ENCODE measurements around the gene C2orf76. TPM values are rescaled to one million over a fixed set of nuclear protein-coding genes. Genes with fewer than 3 reads are reported as not detected.
A peak's percentile ranks its signal among the peaks of the same experiment; 100 is the strongest.
"Not testable (repeated sequence)": the region's sequence is repeated elsewhere in the genome, so short reads cannot be mapped to it uniquely, and the experiment has no call there.

The C2orf76 gene
- total RNA-seq, 8 experiments from 2014 or later: 9.5 to 25.1 (median 13.3) TPM

GRCh38 chr2:119393971-119394748, 27.5 kb upstream of the C2orf76 start:
- in situ Hi-C loops (cut with MboI; ENCODE audit: low pct_unique_long_range_greater_than_20kb in 2 of 9, low sequenced_read_pairs in 9 of 9, unreplicated experiment in 9 of 9): no loop called here
- no peak overlapping the region for H3K4me3 ChIP-seq
- 57 to 100% (median 78%) methylated on average over 1 to 3 of the region's 3 CpGs; no CpG with 5 or more reads in 2 of the 10 experiments for WGBS, 10 experiments
- no peak overlapping the region for H3K27ac ChIP-seq
- H3K4me1 ChIP-seq (replicated peaks in 1 of 2): no peaks in the 10 kb centered on the region
- no peak for ATAC-seq (replicated peaks in 6 of 8)

GRCh38 chr2:119389615-119390306, 23.1 kb upstream of the C2orf76 start:
- WGBS, 10 experiments: 5 to 100% (median 90%) methylated on average over 1 to 5 of the region's 5 CpGs; no CpG with 5 or more reads in 1 of the 10 experiments
- in situ Hi-C loops (cut with MboI; ENCODE audit: low pct_unique_long_range_greater_than_20kb in 2 of 9, low sequenced_read_pairs in 9 of 9, unreplicated experiment in 9 of 9): no loop called here
- Histone ChIP-seq H3K27ac (no peak overlapping the region), H3K4me1 (replicated peaks in 1 of 2) (no peaks in the 10 kb centered on the region), H3K4me3 (no peak overlapping the region)
- ATAC-seq (replicated peaks in 6 of 8): peak in 2 of 8 experiments; percentile 59 to 70

GRCh38 chr2:119387381-119388129, 20.9 kb upstream of the C2orf76 start:
- H3K27ac ChIP-seq: no peak overlapping the region

GRCh38 chr2:119385466-119385865, 18.8 kb upstream of the C2orf76 start:
- Histone ChIP-seq H3K4me1 (replicated peaks in 1 of 2) (no peaks in the 10 kb centered on the region), H3K4me3 (no peak overlapping the region), H3K27ac (no peak overlapping the region)
- in situ Hi-C loops (cut with MboI; ENCODE audit: low pct_unique_long_range_greater_than_20kb in 2 of 9, low sequenced_read_pairs in 9 of 9, unreplicated experiment in 9 of 9): no loop called here
- 60 to 88% (median 75%) methylated on average over 1 to 3 of the region's 3 CpGs; no CpG with 5 or more reads in 2 of the 10 experiments for WGBS, 10 experiments
- no peak for ATAC-seq (replicated peaks in 6 of 8)

More at GRCh38 chr2:119387381-119388129, 20.9 kb upstream of the C2orf76 start:
- WGBS, 10 experiments: 33 to 98% (median 71%) methylated on average over 2 to 9 of the region's 9 CpGs; no CpG with 5 or more reads in 1 of the 10 experiments
- in situ Hi-C loops (cut with MboI; ENCODE audit: low pct_unique_long_range_greater_than_20kb in 2 of 9, low sequenced_read_pairs in 9 of 9, unreplicated experiment in 9 of 9): no loop called here
- Histone ChIP-seq H3K4me3 (no peak overlapping the region), H3K4me1 (replicated peaks in 1 of 2) (no peaks in the 10 kb centered on the region)
- peak in 3 of 8 experiments; percentile 23 to 79 (median 77) for ATAC-seq (replicated peaks in 6 of 8)

GRCh38 chr2:119384971-119385370, 18.3 kb upstream of the C2orf76 start:
- Histone ChIP-seq H3K4me1 (replicated peaks in 1 of 2) (no peaks in the 10 kb centered on the region), H3K27ac (no peak overlapping the region), H3K4me3 (no peak overlapping the region)
- 20 to 93% (median 72%) methylated on average over 1 to 4 of the region's 4 CpGs; no CpG with 5 or more reads in 4 of the 10 experiments for WGBS, 10 experiments
- ATAC-seq (replicated peaks in 6 of 8): no peak
- in situ Hi-C loops (cut with MboI; ENCODE audit: low pct_unique_long_range_greater_than_20kb in 2 of 9, low sequenced_read_pairs in 9 of 9, unreplicated experiment in 9 of 9): no loop called here

- in situ Hi-C loops (cut with MboI; ENCODE audit: low pct_unique_long_range_greater_than_20kb in 2 of 9, low sequenced_read_pairs in 9 of 9, unreplicated experiment in 9 of 9): no loop called here
Observed at GRCh38 chr2:119383410-119384140, 16.9 kb upstream of the C2orf76 start.

GRCh38 chr2:119378566-119378965, 11.9 kb upstream of the C2orf76 start:
- Histone ChIP-seq H3K4me3 (no peak overlapping the region), H3K4me1 (replicated peaks in 1 of 2) (no peaks in the 10 kb centered on the region), H3K27ac (no peak overlapping the region)
- 0 to 86% (median 50%) methylated on average over 1 to 2 of the region's 6 CpGs; no CpG with 5 or more reads in 6 of the 10 experiments for WGBS, 10 experiments
- no peak for ATAC-seq (replicated peaks in 6 of 8)
- in situ Hi-C loops (cut with MboI; ENCODE audit: low pct_unique_long_range_greater_than_20kb in 2 of 9, low sequenced_read_pairs in 9 of 9, unreplicated experiment in 9 of 9): no loop called here

More at GRCh38 chr2:119383410-119384140, 16.9 kb upstream of the C2orf76 start:
- no peak for ATAC-seq (replicated peaks in 6 of 8)
- Histone ChIP-seq H3K4me3 (no peak overlapping the region), H3K4me1 (replicated peaks in 1 of 2) (no peaks in the 10 kb centered on the region), H3K27ac (no peak overlapping the region)
- 27 to 96% (median 50%) methylated on average over 1 to 6 of the region's 6 CpGs; no CpG with 5 or more reads in 2 of the 10 experiments for WGBS, 10 experiments

GRCh38 chr2:119377993-119378345, 11.3 kb upstream of the C2orf76 start:
- no peak overlapping the region for H3K4me3 ChIP-seq
- in situ Hi-C loops (cut with MboI; ENCODE audit: low pct_unique_long_range_greater_than_20kb in 2 of 9, low sequenced_read_pairs in 9 of 9, unreplicated experiment in 9 of 9): no loop called here
- no peak for ATAC-seq (replicated peaks in 6 of 8)
- no peaks in the 10 kb centered on the region for H3K4me1 ChIP-seq (replicated peaks in 1 of 2)
- H3K27ac ChIP-seq: no peak overlapping the region
- WGBS, 10 experiments: 23 to 88% (median 68%) methylated on average over 1 to 5 of the region's 5 CpGs; no CpG with 5 or more reads in 2 of the 10 experiments

GRCh38 chr2:119377294-119377992, 10.8 kb upstream of the C2orf76 start:
- Histone ChIP-seq H3K4me3 (no peak overlapping the region), H3K4me1 (replicated peaks in 1 of 2) (no peaks in the 10 kb centered on the region), H3K27ac (no peak overlapping the region)
- no peak for ATAC-seq (replicated peaks in 6 of 8)
- in situ Hi-C loops (cut with MboI; ENCODE audit: low pct_unique_long_range_greater_than_20kb in 2 of 9, low sequenced_read_pairs in 9 of 9, unreplicated experiment in 9 of 9): no loop called here
- WGBS, 10 experiments: 42 to 100% (median 85%) methylated on average over 2 to 7 of the region's 7 CpGs; no CpG with 5 or more reads in 1 of the 10 experiments

GRCh38 chr2:119376810-119377209, 10.2 kb upstream of the C2orf76 start:
- in situ Hi-C loops (cut with MboI; ENCODE audit: low pct_unique_long_range_greater_than_20kb in 2 of 9, low sequenced_read_pairs in 9 of 9, unreplicated experiment in 9 of 9): no loop called here
- ATAC-seq (replicated peaks in 6 of 8): no peak
- Histone ChIP-seq H3K4me3 (no peak overlapping the region), H3K4me1 (replicated peaks in 1 of 2) (no peaks in the 10 kb centered on the region), H3K27ac (no peak overlapping the region)
- 86 to 100% (median 94%) methylated on average over 2 to 3 of the region's 5 CpGs; no CpG with 5 or more reads in 6 of the 10 experiments for WGBS, 10 experiments

GRCh38 chr2:119376406-119376805, 9.8 kb upstream of the C2orf76 start:
- 67 to 85% (median 79%) methylated on average over 1 to 3 of the region's 6 CpGs; no CpG with 5 or more reads in 6 of the 10 experiments for WGBS, 10 experiments
- ATAC-seq (replicated peaks in 6 of 8); H3K4me1 ChIP-seq (replicated peaks in 1 of 2); H3K4me3 ChIP-seq; H3K27ac ChIP-seq; in situ Hi-C loops (cut with MboI; ENCODE audit: low pct_unique_long_range_greater_than_20kb in 2 of 9, low sequenced_read_pairs in 9 of 9, unreplicated experiment in 9 of 9): not testable (repeated sequence)

Measured in motor neuron (in vitro differentiated cells).